ENCODE results near the gene FOXG1.

FOXG1 gene

DNA sequence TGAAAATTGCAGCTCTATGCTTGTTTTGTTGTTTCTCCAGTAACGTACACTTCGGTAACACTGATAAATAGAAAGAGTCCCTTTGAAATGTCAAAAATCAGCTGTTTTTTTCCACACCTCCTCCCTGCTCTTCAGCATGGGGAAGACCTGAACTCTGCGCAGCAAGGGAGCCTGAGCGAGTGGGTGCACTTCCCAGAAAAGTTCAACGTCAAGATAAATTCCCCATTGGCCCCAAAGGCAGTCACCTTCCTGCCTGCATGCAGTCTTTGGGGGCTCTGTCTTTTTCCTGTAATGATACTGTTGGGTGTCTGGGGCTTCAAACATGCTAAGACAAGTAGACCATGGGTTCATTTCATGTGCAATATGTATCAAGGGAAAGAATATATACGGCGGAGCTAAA, 8.8 kb upstream of the FOXG1 start:
- no peak overlapping the region for H3K4me3 ChIP-seq (ENCODE audit: low read depth, low read length)
- no peak for DNase-seq (ENCODE audit: low read depth)
- TF ChIP-seq, protein P1, sequence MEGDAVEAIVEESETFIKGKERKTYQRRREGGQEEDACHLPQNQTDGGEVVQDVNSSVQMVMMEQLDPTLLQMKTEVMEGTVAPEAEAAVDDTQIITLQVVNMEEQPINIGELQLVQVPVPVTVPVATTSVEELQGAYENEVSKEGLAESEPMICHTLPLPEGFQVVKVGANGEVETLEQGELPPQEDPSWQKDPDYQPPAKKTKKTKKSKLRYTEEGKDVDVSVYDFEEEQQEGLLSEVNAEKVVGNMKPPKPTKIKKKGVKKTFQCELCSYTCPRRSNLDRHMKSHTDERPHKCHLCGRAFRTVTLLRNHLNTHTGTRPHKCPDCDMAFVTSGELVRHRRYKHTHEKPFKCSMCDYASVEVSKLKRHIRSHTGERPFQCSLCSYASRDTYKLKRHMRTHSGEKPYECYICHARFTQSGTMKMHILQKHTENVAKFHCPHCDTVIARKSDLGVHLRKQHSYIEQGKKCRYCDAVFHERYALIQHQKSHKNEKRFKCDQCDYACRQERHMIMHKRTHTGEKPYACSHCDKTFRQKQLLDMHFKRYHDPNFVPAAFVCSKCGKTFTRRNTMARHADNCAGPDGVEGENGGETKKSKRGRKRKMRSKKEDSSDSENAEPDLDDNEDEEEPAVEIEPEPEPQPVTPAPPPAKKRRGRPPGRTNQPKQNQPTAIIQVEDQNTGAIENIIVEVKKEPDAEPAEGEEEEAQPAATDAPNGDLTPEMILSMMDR (IDR thresholded peaks at IDR 0.05; ENCODE audit: control insufficient read depth, extremely low read depth, insufficient read depth) = no peak

DNA sequence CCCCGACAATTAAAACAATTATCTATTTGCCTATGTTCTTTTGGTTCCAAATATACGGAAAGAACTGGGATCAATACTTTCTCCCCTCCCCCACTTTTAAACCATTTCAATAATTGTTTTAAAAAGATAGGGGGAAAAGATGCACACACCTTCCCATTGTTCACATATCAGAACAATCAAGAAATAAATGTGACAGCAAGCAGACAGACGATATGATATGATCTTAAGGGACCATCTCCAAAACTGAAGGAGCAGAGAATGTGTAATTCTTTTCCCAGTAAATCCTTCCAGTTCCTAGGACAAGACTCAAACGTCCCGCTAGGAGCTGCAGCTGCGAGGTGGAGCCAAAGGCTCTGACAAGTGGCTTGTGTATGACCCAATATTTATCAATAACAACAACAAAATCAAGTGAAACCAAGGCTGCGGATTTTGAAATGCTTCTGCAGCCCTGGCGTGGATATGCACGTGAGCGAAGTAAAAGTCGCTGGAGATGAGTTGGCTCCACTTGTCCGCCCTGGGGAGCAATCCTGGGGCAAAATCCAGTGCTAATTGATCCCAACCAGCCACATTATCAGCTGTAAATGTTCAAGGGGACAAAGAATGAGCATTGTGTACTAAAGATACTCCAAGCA, 8.2 kb upstream of the FOXG1 start:
- no peak for DNase-seq (ENCODE audit: low read depth)
- TF ChIP-seq, protein P1 (IDR thresholded peaks at IDR 0.05; ENCODE audit: control insufficient read depth, extremely low read depth, insufficient read depth) = no peak
- H3K4me3 ChIP-seq (ENCODE audit: low read depth, low read length) = no peak overlapping the region

DNA sequence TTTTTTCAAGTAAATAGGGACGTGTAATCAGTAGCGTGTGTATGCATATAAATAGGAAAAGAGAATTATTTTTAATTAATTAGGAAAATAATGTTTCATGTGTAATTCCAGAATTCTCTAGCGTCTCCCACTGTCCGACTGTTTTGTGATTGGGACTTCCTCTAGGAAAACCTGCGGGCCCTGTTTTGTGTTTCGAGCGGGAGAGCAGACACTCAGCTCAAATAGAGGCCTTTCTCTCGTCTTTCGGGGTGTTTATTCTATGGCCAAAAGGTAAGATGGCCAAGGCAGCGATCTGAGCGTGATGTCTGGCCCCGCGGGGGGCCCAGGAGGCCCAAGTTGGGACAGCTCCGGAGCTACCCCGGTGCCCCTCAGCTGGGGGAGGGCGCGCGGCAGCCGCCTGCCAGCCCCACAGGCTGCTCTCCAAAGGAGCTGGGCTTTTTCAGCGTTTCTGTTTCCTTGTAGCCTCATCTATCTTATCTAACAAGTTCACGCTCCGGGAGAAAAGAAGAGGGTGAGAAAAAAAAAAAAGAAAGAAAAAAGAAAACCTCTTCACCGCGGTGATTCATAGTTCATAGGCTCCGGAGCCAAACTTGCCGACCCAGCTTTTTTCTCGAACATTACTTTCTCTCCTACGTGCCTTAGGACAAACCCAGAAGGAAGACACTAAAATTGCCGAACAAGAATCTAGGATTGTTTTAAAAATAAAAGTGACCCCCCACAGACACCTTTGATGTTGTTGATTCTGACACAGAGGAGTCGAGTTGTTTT, 7.5 kb upstream of the FOXG1 start:
- TF ChIP-seq, protein P1 (IDR thresholded peaks at IDR 0.05; ENCODE audit: control insufficient read depth, extremely low read depth, insufficient read depth) = no peak
- DNase-seq (ENCODE audit: low read depth) = no peak
- H3K4me3 ChIP-seq (ENCODE audit: low read depth, low read length) = no peak overlapping the region

DNA sequence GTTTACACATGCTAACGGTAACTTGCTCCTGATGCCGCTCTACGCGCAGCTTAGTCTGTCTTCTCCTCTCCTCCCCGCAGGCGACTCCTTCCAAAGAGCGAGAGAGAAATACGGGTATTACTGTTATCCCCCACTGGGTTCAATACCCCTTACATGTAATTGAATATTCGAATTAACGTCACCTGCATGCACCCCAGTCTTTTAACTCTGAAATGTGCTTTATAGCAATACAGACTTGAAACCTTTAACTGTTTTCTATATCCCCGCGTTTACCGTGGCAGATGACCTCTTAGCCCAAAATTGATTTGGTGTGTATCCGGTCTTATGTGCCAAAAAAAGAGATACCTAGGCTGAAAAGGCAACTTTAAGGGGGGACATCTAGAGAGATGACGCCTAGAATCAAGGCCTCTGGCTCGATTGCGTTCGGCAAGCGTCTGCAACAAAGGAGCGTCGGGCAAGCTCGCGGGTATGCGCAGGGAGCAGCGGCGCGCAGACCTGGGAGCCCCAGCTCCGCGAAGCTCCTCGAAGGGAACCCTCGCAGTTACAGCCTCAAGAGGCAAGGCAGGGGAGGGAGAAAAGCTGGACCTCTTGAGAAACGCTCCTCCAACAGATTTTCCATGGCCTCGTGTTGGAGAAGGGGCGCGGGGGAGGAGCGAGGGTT, 6.8 kb upstream of the FOXG1 start:
- TF ChIP-seq, protein P1 (IDR thresholded peaks at IDR 0.05; ENCODE audit: control insufficient read depth, extremely low read depth, insufficient read depth) = no peak
- DNase-seq (ENCODE audit: low read depth) = no peak
- H3K4me3 ChIP-seq (ENCODE audit: low read depth, low read length) = no peak overlapping the region

DNA sequence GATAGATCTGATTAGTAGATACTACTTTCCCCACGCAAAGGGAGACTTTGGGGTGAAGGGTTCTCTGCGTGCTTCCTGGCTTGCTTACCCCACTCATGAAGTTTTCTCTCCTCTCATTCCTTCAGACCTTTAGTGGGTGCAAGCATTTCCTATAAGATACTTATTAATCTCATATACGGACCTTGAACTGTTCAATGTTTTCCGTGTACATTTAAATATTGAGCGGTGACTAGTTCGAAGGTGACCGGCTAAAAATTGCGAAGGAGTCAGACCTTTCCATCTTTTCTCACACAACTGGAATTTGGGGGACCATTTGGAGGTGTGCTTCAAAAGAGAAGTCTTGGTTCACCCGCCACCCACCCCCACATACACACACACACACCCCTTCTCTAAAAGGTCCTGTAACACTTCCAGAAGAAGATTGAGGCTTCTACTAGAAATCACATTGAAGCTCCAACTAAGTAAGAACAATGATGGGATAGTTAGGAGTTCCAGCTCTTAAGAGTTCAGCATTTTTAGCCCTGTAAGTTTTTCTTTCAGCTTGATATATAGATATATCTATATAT, 6.1 kb upstream of the FOXG1 start:
- no peak for DNase-seq (ENCODE audit: low read depth)
- H3K4me3 ChIP-seq (ENCODE audit: low read depth, low read length) = no peak overlapping the region
- TF ChIP-seq, protein P1 (IDR thresholded peaks at IDR 0.05; ENCODE audit: control insufficient read depth, extremely low read depth, insufficient read depth) = no peak

DNA sequence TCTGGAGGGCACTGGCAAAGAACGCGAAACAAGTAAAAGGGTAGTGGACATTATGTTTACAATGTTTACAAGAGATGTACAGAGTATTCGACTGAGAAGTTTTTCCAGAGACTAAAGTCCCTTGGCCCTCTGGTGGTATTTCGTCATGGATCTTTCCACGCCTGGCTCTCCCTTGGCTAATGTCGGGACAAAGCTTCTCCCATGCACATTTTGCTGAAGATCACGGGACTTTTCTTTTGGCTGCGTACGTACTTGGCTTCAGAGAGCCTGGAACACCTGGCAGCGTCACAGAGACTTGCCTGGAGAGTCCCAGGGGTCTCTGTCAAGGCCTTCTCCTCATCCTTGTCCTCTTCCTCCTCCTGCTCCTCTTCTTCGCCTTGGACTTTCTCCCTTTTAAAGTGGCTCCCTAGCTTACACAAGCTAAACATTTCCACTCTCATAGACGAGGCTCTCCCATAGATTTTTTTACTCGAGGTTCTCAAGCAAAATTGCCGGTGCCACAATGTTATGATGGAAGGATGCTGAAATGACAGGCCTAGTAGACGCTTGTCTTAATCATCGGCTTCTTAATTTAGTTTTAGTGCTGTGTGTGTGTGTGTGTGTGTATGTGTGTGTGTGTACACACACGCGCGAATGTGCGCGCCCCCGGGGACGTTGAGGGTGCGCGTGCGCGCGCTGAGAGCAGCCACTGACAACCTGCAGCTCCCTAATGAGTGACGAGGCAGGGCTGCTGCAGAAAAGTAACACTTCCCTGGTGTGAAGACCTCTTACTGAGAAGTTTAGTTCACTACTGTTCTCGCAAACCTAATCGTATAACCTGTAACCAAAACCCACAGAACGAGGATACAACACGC, 4.9 kb upstream of the FOXG1 start:
- DNase-seq (ENCODE audit: low read depth) = no peak
- no peak overlapping the region for H3K4me3 ChIP-seq (ENCODE audit: low read depth, low read length)
- TF ChIP-seq, protein P1 (IDR thresholded peaks at IDR 0.05; ENCODE audit: control insufficient read depth, extremely low read depth, insufficient read depth) = no peak

Data from LNCaP clone FGC (cell line).